Measurements from ENCODE around the gene ATXN1.

Gene ATXN1

GRCh38 chr6:16415677-16416076 is 345.6 kb downstream of the ATXN1 start:
- no peak overlapping the region for H3K4me3 ChIP-seq (ENCODE audit: low read depth, low read length)
- TF ChIP-seq CTCF (IDR thresholded peaks at IDR 0.05; ENCODE audit: borderline replicate concordance, insufficient read depth, low read depth, low read length), result no peak

DNA sequence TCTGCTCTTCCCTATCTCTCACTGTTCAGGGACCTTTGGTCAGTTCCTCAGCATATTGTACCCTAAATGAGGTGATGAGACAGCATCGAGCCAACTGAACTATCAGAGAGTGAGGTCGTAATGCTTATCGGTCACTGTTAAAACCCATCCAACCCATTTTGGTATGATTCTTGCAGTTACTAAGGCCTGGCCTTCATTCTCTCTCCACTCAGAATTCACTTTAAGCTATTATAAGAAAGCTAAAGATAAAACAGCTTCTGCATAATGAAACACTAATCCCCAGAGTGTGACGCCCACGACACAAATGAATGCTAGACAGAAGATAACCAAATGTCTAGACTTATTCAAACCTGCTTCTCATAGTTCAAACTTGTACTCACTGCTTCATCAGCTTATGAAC is 347.1 kb downstream of the ATXN1 start:
- H3K4me3 ChIP-seq (ENCODE audit: low read depth, low read length), result no peak overlapping the region
- no peak for TF ChIP-seq CTCF (IDR thresholded peaks at IDR 0.05; ENCODE audit: borderline replicate concordance, insufficient read depth, low read depth, low read length)

- TF ChIP-seq CTCF (IDR thresholded peaks at IDR 0.05; ENCODE audit: borderline replicate concordance, insufficient read depth, low read depth, low read length), result no peak
- H3K4me3 ChIP-seq (ENCODE audit: low read depth, low read length), result no peak overlapping the region
Observed at GRCh38 chr6:16413399-16413798, 347.9 kb downstream of the ATXN1 start.

GRCh38 chr6:16412982-16413381 is 348.3 kb downstream of the ATXN1 start:
- H3K4me3 ChIP-seq (ENCODE audit: low read depth, low read length), result no peak overlapping the region
- no peak for TF ChIP-seq CTCF (IDR thresholded peaks at IDR 0.05; ENCODE audit: borderline replicate concordance, insufficient read depth, low read depth, low read length)

- no peak overlapping the region for H3K4me3 ChIP-seq (ENCODE audit: low read depth, low read length)
- TF ChIP-seq CTCF (IDR thresholded peaks at IDR 0.05; ENCODE audit: borderline replicate concordance, insufficient read depth, low read depth, low read length), result no peak
Observed at GRCh38 chr6:16412171-16412570, 349.1 kb downstream of the ATXN1 start.

DNA sequence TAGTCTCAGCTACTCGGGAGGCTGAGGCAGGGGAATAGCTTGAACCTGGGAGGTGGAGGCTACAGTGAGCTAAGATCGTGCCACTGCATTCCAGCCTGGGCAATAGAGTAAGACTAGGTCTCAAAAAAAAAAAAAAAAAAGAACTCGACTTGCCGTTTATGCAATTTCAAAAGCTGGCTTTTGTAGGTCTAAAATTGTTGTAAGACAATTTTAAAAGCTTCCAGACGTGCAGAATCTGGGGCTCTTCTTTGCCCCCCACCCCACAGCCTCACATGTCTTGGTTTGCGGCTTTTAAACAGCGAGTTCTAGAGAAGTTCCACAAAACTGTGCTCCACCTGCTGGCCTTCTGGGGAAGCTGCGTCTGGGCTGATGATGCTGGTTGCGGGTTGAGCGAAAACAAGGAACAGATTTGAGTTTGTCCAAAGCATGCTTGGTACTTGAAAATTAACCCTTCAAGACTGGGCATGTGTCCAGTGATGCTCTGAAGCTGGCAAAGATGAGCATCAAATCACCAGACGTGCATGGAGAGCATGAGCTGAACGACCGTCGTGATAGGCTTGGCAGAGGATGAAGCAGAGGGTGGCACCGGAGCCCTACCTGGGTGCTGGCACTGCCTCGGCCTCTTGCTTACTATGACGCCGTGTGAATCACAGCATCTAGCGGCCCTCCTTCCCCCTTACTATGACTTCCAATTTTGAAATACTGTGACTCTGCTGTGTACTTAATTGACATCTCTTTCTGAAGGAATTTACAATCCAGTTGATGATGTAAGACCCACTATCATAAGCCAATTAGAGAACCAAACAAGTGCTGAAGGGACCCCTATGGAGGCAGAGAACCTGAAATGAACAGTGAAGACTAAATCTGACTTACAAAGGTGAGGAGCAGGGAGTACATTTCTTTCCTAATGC is 351.5 kb downstream of the ATXN1 start:
- TF ChIP-seq CTCF (IDR thresholded peaks at IDR 0.05; ENCODE audit: borderline replicate concordance, insufficient read depth, low read depth, low read length), result peak; percentile 84
- H3K4me3 ChIP-seq (ENCODE audit: low read depth, low read length), result no peak overlapping the region

DNA sequence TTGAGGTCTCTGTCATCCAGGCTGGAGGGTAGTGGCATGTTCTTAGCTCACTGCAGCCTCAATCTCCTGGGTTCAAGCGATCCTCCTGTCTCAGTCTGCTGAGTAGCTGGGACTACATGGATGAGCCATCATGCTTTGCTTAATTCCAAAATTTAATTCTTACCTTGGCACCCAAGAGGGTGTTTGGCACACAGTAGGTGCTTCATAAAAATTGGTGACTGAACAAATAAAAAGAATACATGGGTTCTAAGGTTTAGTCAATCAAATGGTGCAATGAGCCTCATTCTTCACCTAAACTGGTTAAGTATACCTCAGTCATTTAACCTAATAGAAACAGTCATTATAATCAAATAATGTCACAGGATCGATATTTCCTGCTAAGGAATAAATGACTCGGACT is 352.5 kb downstream of the ATXN1 start:
- TF ChIP-seq CTCF (IDR thresholded peaks at IDR 0.05; ENCODE audit: borderline replicate concordance, insufficient read depth, low read depth, low read length), result no peak

More for the DNA sequence above, 352.5 kb downstream of the ATXN1 start:
- no peak overlapping the region for H3K4me3 ChIP-seq (ENCODE audit: low read depth, low read length)

All from GM12875 (cell line).